H1 (cell line): ENCODE measurements around the gene UGT1A7. TPM values are rescaled to one million over a fixed set of nuclear protein-coding genes. Genes with fewer than 3 reads are reported as not detected.

Experiments
- CTCF ChIA-PET: fragments of 300-600 bp; sonication (Branson Sonifier 250); formaldehyde crosslinking; loops from one replicate; lab custom pipeline; 2021; ENCODE audit not compliant: partially characterized antibody; lab: Charles Lee
- POLR2A ChIA-PET: fragments of 300-600 bp; sonication (Branson Sonifier 250); formaldehyde crosslinking; loops from one replicate; lab custom pipeline; 2021; ENCODE audit warnings: inconsistent platforms; ENCODE audit not compliant: partially characterized antibody; lab: Charles Lee
- DNase-seq, 2 experiments: peaks; one replicate each; pipeline versions ENCODE4 v3.0.0 to v3.0.0-alpha.2; 2010 to 2022; ENCODE audit warnings: low spot score in 2 of 2, low read depth in 1 of 2, mixed read lengths in 1 of 2
- FAIRE-seq: peaks from 2 replicates; lab custom pipeline; 2011; peaks lifted over from hg19 to GRCh38; lab: Jason Lieb, UNC
- H2AFZ ChIP-seq: 2 replicates; pipeline ENCODE4 v1.8.1; 2012; ENCODE audit warnings: low read length, inconsistent platforms
- H2AK5ac ChIP-seq: 2 replicates; pipeline ENCODE4 v1.6.1; 2013; ENCODE audit warnings: low read depth, low read length
- H2BK120ac ChIP-seq: replicated peaks from 2 replicates; pipeline ENCODE3; 2013; ENCODE audit warnings: low read depth, low read length, inconsistent platforms
- H2BK12ac ChIP-seq: 2 replicates; pipeline ENCODE4 v1.6.1; 2013; ENCODE audit warnings: low read depth, low read length
- H2BK15ac ChIP-seq: 2 replicates; pipeline ENCODE4 v1.6.1; 2013; ENCODE audit warnings: low read length
- H2BK20ac ChIP-seq: 2 replicates; pipeline ENCODE4 v1.6.1; 2013; ENCODE audit warnings: low read length
- H2BK5ac ChIP-seq: 2 replicates; pipeline ENCODE4 v1.6.1; 2013; ENCODE audit warnings: low read depth, low read length
- H3K14ac ChIP-seq: 2 replicates; pipeline ENCODE4 v1.6.1; 2013; ENCODE audit warnings: inconsistent platforms; ENCODE audit not compliant: insufficient read length
- H3K18ac ChIP-seq: 2 replicates; pipeline ENCODE4 v1.6.1; 2013; ENCODE audit warnings: low read length; ENCODE audit errors: extremely low read depth
- H3K23ac ChIP-seq: 2 replicates; pipeline ENCODE4 v1.6.1; 2013; ENCODE audit warnings: inconsistent platforms; ENCODE audit not compliant: insufficient read length
- H3K23me2 ChIP-seq: 2 replicates; pipeline ENCODE4 v1.6.1; 2013; ENCODE audit warnings: low read depth, low read length
- H3K27ac ChIP-seq: 2 replicates; pipeline ENCODE4 v1.6.1; 2011; ENCODE audit warnings: low read depth, low read length, inconsistent platforms
- H3K27me3 ChIP-seq, 4 experiments: replicated peaks in 1 of 4; 1 replicate in 1 of 4; 2 replicates in 3 of 4; pipeline versions ENCODE4 v1.6.1 to v1.8.1; 2011 to 2013; ENCODE audit warnings: low read length in 3 of 4, mild to moderate bottlenecking in 3 of 4, inconsistent platforms in 2 of 4, mixed read lengths in 2 of 4, moderate library complexity in 1 of 4; ENCODE audit not compliant: control insufficient read depth in 3 of 4, insufficient read depth in 3 of 4; ENCODE audit errors: extremely low read depth in 1 of 4
- H3K36me3 ChIP-seq, 4 experiments: 2 replicates each; pipeline versions ENCODE4 v1.6.1 to v1.8.1; 2011 to 2013; ENCODE audit warnings: mild to moderate bottlenecking in 4 of 4, low read length in 3 of 4, moderate library complexity in 2 of 4, control low read depth in 1 of 4, inconsistent platforms in 1 of 4; ENCODE audit not compliant: insufficient read depth in 4 of 4, control insufficient read depth in 2 of 4
- H3K4ac ChIP-seq: replicated peaks from 2 replicates; pipeline ENCODE3; 2013; ENCODE audit warnings: low read length, low read depth, mixed read lengths, inconsistent platforms; ENCODE audit not compliant: insufficient read length
- H3K4me1 ChIP-seq, 4 experiments: replicated peaks in 1 of 4; 1 replicate in 1 of 4; 2 replicates in 3 of 4; pipeline versions ENCODE4 v1.6.1 to v1.8.1; 2011 to 2013; ENCODE audit warnings: low read length in 3 of 4, inconsistent platforms in 2 of 4, mixed read lengths in 1 of 4; ENCODE audit not compliant: insufficient read depth in 4 of 4, control insufficient read depth in 3 of 4
- H3K4me2 ChIP-seq, 2 experiments: 2 replicates each; pipeline versions ENCODE4 v1.6.1 to v1.8.1; 2011 to 2013; ENCODE audit warnings: low read depth in 2 of 2, low read length in 2 of 2, control low read depth in 1 of 2, inconsistent platforms in 1 of 2, mild to moderate bottlenecking in 1 of 2; ENCODE audit not compliant: insufficient read depth in 1 of 2
- H3K4me3 ChIP-seq, 4 experiments: fragments of 200-600, 300-600 bp in 1 of 4; sonication (generic), shearing (Covaris generic), sonication (Bioruptor Twin) in 1 of 4; 2 replicates each; pipeline versions ENCODE4 v1.5.1 to v1.8.1; 2011 to 2016; ENCODE audit warnings: low read length in 4 of 4, low read depth in 3 of 4, control low read depth in 2 of 4, inconsistent platforms in 2 of 4, mild to moderate bottlenecking in 2 of 4, mixed read lengths in 1 of 4, moderate library complexity in 1 of 4; ENCODE audit not compliant: insufficient read depth in 2 of 4; ENCODE audit errors: extremely low read depth in 1 of 4
- H3K56ac ChIP-seq: replicated peaks from 2 replicates; pipeline ENCODE3; 2013; ENCODE audit warnings: low read depth, mild to moderate bottlenecking, mixed read lengths, low read length, inconsistent platforms; ENCODE audit not compliant: insufficient read length
- H3K79me1 ChIP-seq: 2 replicates; pipeline ENCODE4 v1.6.1; 2013; ENCODE audit warnings: low read depth, low read length, control low read depth
- H3K79me2 ChIP-seq, 2 experiments: 2 replicates each; pipeline versions ENCODE4 v1.6.1 to v1.8.1; 2012 to 2013; ENCODE audit warnings: low read length in 2 of 2, mild to moderate bottlenecking in 2 of 2, inconsistent platforms in 1 of 2; ENCODE audit not compliant: insufficient read depth in 2 of 2, control insufficient read depth in 1 of 2
- H3K9ac ChIP-seq, 4 experiments: replicated peaks in 1 of 4; 1 replicate in 1 of 4; 2 replicates in 3 of 4; pipeline versions ENCODE4 v1.6.1 to v1.8.1; 2011 to 2013; ENCODE audit warnings: low read depth in 3 of 4, low read length in 3 of 4, control low read depth in 2 of 4, mild to moderate bottlenecking in 2 of 4, moderate library complexity in 2 of 4, inconsistent platforms in 1 of 4; ENCODE audit errors: extremely low read depth in 1 of 4
- H3K9me3 ChIP-seq, 2 experiments: 2 replicates each; pipeline versions ENCODE4 v1.6.1 to v1.8.1; 2012 to 2013; ENCODE audit warnings: mild to moderate bottlenecking in 2 of 2, moderate library complexity in 2 of 2, control low read depth in 1 of 2, inconsistent platforms in 1 of 2, low read depth in 1 of 2, low read length in 1 of 2, mixed read lengths in 1 of 2; ENCODE audit not compliant: insufficient read depth in 2 of 2
- H4K20me1 ChIP-seq, 2 experiments: replicated peaks in 1 of 2; 2 replicates each; pipeline versions ENCODE3 to v1.8.1; 2011 to 2013; ENCODE audit warnings: inconsistent platforms in 2 of 2, low read length in 2 of 2, mild to moderate bottlenecking in 1 of 2; ENCODE audit not compliant: insufficient read depth in 2 of 2, control insufficient read depth in 1 of 2
- H4K5ac ChIP-seq: 2 replicates; pipeline ENCODE4 v1.6.1; 2013; ENCODE audit warnings: low read length, low read depth, mixed read lengths, inconsistent platforms; ENCODE audit not compliant: insufficient read length
- H4K8ac ChIP-seq: 2 replicates; pipeline ENCODE4 v1.8.0; 2013; ENCODE audit warnings: mild to moderate bottlenecking, moderate library complexity, low read length, inconsistent platforms; ENCODE audit not compliant: insufficient read depth; ENCODE audit errors: extremely low read depth
- H4K91ac ChIP-seq: replicated peaks from 2 replicates; pipeline ENCODE3; 2013; ENCODE audit warnings: low read length, mixed read lengths, inconsistent platforms; ENCODE audit not compliant: insufficient read length
- BCL11A ChIP-seq, 2 experiments: IDR thresholded peaks; one replicate each; pipeline ENCODE4 v1.6.1; 2011; ENCODE audit warnings: low read depth in 2 of 2, low read length in 2 of 2, mild to moderate bottlenecking in 2 of 2
- FOSL1 ChIP-seq: IDR thresholded peaks from 2 replicates; pipeline ENCODE4 v1.6.1; 2011; ENCODE audit warnings: mild to moderate bottlenecking, low read depth, low read length, moderate library complexity; ENCODE audit not compliant: insufficient read depth
- MAFK ChIP-seq: IDR thresholded peaks from 2 replicates; pipeline ENCODE4 v1.6.1; 2012; ENCODE audit warnings: low read depth, mild to moderate bottlenecking, improper control_type of control experiment, low read length
- TAF7 ChIP-seq: optimal IDR thresholded peaks from 2 replicates; pipeline ENCODE3; 2011; ENCODE audit warnings: low read depth, mild to moderate bottlenecking, inconsistent platforms, low read length, moderate library complexity, borderline replicate concordance
- WGBS, 2 experiments: shearing (Covaris generic) in 1 of 2; methylation state at CpG; one replicate each; pipeline versions ENCODE4 v1.1.6 to v1.1.7; 2013 to 2015; ENCODE audit warnings: low lambda C conversion rate in 2 of 2, mixed read lengths in 2 of 2, inconsistent platforms in 1 of 2, low coverage in 1 of 2, missing lambda C conversion rate in 1 of 2; ENCODE audit not compliant: insufficient replicate concordance in 2 of 2, insufficient coverage in 1 of 2, insufficient read length in 1 of 2; ENCODE audit errors: extremely low coverage in 1 of 2, missing lambda C conversion rate in 1 of 2; 5-methylcytosine and 5-hydroxymethylcytosine counted together
- polyA plus RNA-seq, 7 experiments: library from polyadenylated mRNA; depleted of rRNA in 3 of 7; stranded (reverse) in 5 of 7; unstranded in 2 of 7; fragments of >200 nt in 5 of 7; fragments of 200-250 nt in 2 of 7; gene quantifications; 1 replicate in 5 of 7; 2 replicates in 1 of 7; 4 replicates in 1 of 7; pipeline versions ENCODE4 v1.2.1 to v1.2.3, GENCODE V29; 2011 to 2013; ENCODE audit warnings: missing spikeins in 2 of 7, mixed read lengths in 2 of 7
- total RNA-seq: library from RNA; stranded (reverse); fragmentation: NEBNext Ultra II Directional; extraction: Animal tissue kit (Norgen Biotek cat#: 25700); gene quantifications from 2 replicates; pipeline ENCODE4 v1.2.1, GENCODE V29; 2021

The UGT1A7 gene
- total and polyA plus RNA-seq, 2 of the 8 experiments (the other 6 are each of a cell fraction or from before 2014, with no cell fraction given) = not detected

DNA sequence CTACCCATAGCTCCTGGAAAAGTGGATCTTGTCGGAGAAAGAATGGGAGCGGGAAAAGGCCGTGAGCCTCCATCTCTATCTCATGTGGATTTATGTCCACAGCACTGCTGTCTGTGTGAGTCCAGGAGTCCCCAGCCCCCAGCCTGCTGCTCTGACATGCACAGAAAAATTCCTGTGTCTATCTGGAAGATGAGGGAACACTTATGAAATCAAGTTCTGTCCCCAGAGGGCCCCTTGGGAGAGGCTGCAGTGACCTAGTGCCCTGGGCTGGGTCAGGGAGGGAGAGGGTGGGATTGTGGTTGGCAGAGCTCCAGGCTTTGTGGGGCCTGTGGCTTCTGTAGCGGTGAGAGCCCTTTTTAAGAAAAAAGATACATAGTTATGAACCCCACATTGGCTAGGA is 135.1 kb downstream of the UGT1A7 start:
- H4K8ac ChIP-seq = no peak overlapping the region
- H3K27ac ChIP-seq = no peak overlapping the region
- H2BK15ac ChIP-seq = no peak overlapping the region
- WGBS, 2 experiments = 91% methylated on average over 4 of the region's 4 CpGs; no CpG with 5 or more reads in 1 of the 2 experiments
- no peak overlapping the region for H3K4ac ChIP-seq
- ChIA-PET CTCF (interaction anchor here (2.6 kb wide), 1 partner anchor 15 kb away, joined by 11 read pairs; no protein-coding TSS in a partner anchor), POLR2A (no interaction called here)
- no peaks in the 10 kb centered on the region for H4K20me1 ChIP-seq
- no peak overlapping the region for H3K23ac ChIP-seq
- FAIRE-seq = no peak
- no peaks in the 10 kb centered on the region for H3K9me3 ChIP-seq
- TF ChIP-seq TAF7 (no peak), FOSL1 (no peak), MAFK (no peak), BCL11A (IDR thresholded peaks at IDR 0.05; ENCODE audit: low read depth in 2 of 2, low read length in 2 of 2) (no peak)
- no peak overlapping the region for H3K14ac ChIP-seq
- H2AFZ ChIP-seq = no peak overlapping the region
- no peaks in the 10 kb centered on the region for H3K79me2 ChIP-seq
- no peak overlapping the region for H4K91ac ChIP-seq
- H3K27me3 ChIP-seq = no peaks in the 10 kb centered on the region
- H2BK5ac ChIP-seq = no peak overlapping the region
- H2BK12ac ChIP-seq = no peak overlapping the region
- H3K36me3 ChIP-seq = no peaks in the 10 kb centered on the region
- no peak overlapping the region for H2BK20ac ChIP-seq
- no peaks in the 10 kb centered on the region for H3K4me1 ChIP-seq
- H3K56ac ChIP-seq = no peak overlapping the region
- no peak overlapping the region for H3K4me3 ChIP-seq
- no peak for DNase-seq
- no peak overlapping the region for H3K18ac ChIP-seq
- no peak overlapping the region for H2AK5ac ChIP-seq
- no peaks in the 10 kb centered on the region for H3K23me2 ChIP-seq
- no peak overlapping the region for H3K4me2 ChIP-seq
- H4K5ac ChIP-seq = no peak overlapping the region
- no peak overlapping the region for H2BK120ac ChIP-seq
- no peaks in the 10 kb centered on the region for H3K79me1 ChIP-seq
- H3K9ac ChIP-seq = no peak overlapping the region
